Measurements from ENCODE around the gene ELAVL1. TPM values are rescaled to one million over a fixed set of nuclear protein-coding genes. Genes with fewer than 3 reads are reported as not detected.

The ELAVL1 gene
- total and polyA plus RNA-seq, 2 experiments from 2014 or later: 81.6 to 143 TPM

DNA sequence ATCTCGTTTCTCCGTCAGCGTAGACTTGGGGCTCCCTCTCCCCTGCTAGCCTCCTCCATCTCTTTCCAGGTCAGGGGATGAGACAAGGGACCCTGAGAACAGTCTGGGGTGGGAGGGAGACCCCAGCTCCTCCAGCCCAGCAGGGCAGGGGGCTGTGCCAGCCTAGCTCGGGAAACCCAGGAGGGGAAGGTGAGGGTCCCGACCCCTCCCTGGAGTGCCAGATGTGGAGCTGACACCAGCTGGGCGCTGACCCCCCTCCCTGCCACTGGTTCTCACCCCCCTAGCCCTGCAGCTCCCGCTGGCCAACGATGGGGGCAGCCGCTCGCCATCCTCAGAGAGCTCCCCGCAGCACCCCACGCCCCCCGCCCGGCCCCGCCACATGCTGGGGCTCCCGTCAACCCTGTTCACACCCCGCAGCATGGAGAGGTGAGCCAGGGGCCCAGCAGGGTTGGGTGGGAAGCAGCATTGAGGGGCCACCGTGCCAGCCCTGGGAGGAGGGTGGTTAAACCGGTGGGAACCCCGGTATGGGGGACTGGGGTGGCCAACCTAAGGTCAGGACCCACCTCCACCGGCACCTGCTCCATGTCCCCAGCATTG lies 95.9 kb downstream of the ELAVL1 start:
- H3K27me3 ChIP-seq (ENCODE audit: insufficient read depth): peaks cover 9% of the 10 kb centered on the region
- no peak overlapping the region for H3K4me3 Mint-ChIP-seq
- no peak overlapping the region for H3K27ac ChIP-seq (ENCODE audit: low read depth)
- no peak overlapping the region for H2AFZ ChIP-seq
- peaks cover 29% of the 10 kb centered on the region for H3K79me2 ChIP-seq (replicated peaks; ENCODE audit: insufficient read depth)
- H3K4me1 Mint-ChIP-seq: peaks cover 10% of the 10 kb centered on the region
- no peaks in the 10 kb centered on the region; the same call in 1 of the 2 replicates for H3K36me3 ChIP-seq (ENCODE audit: insufficient read depth)
- 0 out of 2 replicates have a peak, but pooled peaks cover 3% of the 10 kb centered on the region for H3F3A ChIP-seq (replicated peaks; ENCODE audit: low read depth)
- DNase-seq (ENCODE audit: low spot score) (no peak), ATAC-seq (no peak)
- H3K36me3 Mint-ChIP-seq (ENCODE audit: low read depth): peaks cover 21% of the 10 kb centered on the region
- no peaks in the 10 kb centered on the region; the same call in 2 of the 3 replicates for H3K9me3 Mint-ChIP-seq
- no peak overlapping the region for H3K4me2 ChIP-seq
- no peak for TF ChIP-seq ZNF114 (CRISPR knock-in tag; IDR thresholded peaks at IDR 0.05)
- TF ChIP-seq, protein P1, sequence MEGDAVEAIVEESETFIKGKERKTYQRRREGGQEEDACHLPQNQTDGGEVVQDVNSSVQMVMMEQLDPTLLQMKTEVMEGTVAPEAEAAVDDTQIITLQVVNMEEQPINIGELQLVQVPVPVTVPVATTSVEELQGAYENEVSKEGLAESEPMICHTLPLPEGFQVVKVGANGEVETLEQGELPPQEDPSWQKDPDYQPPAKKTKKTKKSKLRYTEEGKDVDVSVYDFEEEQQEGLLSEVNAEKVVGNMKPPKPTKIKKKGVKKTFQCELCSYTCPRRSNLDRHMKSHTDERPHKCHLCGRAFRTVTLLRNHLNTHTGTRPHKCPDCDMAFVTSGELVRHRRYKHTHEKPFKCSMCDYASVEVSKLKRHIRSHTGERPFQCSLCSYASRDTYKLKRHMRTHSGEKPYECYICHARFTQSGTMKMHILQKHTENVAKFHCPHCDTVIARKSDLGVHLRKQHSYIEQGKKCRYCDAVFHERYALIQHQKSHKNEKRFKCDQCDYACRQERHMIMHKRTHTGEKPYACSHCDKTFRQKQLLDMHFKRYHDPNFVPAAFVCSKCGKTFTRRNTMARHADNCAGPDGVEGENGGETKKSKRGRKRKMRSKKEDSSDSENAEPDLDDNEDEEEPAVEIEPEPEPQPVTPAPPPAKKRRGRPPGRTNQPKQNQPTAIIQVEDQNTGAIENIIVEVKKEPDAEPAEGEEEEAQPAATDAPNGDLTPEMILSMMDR (conservative IDR thresholded peaks at IDR 0.05; ENCODE audit: low read depth in 2 of 2): no peak
- no peak overlapping the region for H3K4me3 ChIP-seq
- H3K27me3 Mint-ChIP-seq (ENCODE audit: insufficient read depth, low read depth, poor library complexity): peaks cover 18% of the 10 kb centered on the region
- H3K9me2 ChIP-seq (ENCODE audit: insufficient read depth): no peaks in the 10 kb centered on the region
- peaks cover 5% of the 10 kb centered on the region for H4K20me1 ChIP-seq (replicated peaks; ENCODE audit: insufficient read depth)
- H3K4me1 ChIP-seq (ENCODE audit: insufficient read depth): peaks cover 6% of the 10 kb centered on the region
- H3K27ac Mint-ChIP-seq: no peak overlapping the region

DNA sequence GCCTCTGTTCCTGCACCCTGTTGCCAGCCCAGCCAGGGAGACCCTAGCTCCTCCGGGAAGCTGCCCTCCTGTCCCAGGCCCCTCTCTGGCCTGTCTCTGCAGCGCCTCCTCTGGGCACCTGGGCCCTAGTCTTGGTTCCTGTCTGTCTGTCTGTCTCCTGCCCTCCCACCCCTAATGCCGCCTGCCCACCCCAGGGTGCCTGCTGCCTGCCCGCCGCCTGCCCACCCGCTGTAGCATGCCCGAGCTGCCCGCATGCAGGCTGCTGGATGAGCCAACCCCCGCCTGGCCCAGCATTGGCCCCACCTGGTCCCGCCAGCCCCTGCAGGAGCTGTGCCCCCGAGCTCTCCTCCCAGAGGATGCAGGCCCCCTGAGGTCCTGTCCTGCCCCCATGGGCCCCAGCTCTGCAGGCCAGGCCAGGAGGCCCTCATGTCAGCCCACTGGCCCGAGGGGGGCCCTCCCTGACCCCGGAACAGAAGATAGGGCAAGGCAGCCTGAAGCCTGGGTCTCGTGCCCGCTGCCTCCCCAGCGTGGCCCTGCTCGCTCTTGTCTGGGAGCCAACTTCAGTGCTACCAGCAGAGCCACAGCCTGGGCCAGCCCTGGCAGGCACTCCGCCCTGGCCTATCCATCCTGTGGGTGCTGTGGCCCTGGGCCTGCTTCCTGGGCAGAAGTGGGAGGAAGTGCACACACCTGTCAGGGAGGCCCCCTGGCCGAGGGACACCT lies 96.5 kb downstream of the ELAVL1 start:
- no peaks in the 10 kb centered on the region for H3K9me2 ChIP-seq (ENCODE audit: insufficient read depth)
- H3K36me3 ChIP-seq (ENCODE audit: insufficient read depth): no peaks in the 10 kb centered on the region; the same call in 1 of the 2 replicates
- peaks cover 3% of the 10 kb centered on the region; the same call in 1 of the 2 replicates for H3K27me3 ChIP-seq (ENCODE audit: insufficient read depth)
- H3F3A ChIP-seq (replicated peaks; ENCODE audit: low read depth): 0 out of 2 replicates have a peak, but pooled peaks cover 3% of the 10 kb centered on the region
- peaks cover 21% of the 10 kb centered on the region for H3K36me3 Mint-ChIP-seq (ENCODE audit: low read depth)
- H4K20me1 ChIP-seq (replicated peaks; ENCODE audit: insufficient read depth): peaks cover 5% of the 10 kb centered on the region
- no peak overlapping the region for H3K4me3 ChIP-seq
- peaks cover 21% of the 10 kb centered on the region for H3K27me3 Mint-ChIP-seq (ENCODE audit: insufficient read depth, low read depth, poor library complexity)
- peaks cover 32% of the 10 kb centered on the region for H3K79me2 ChIP-seq (replicated peaks; ENCODE audit: insufficient read depth)
- no peak overlapping the region for H3K27ac ChIP-seq (ENCODE audit: low read depth)
- no peaks in the 10 kb centered on the region; the same call in 2 of the 3 replicates for H3K9me3 Mint-ChIP-seq
- H3K4me1 Mint-ChIP-seq: peaks cover 12% of the 10 kb centered on the region
- H3K4me3 Mint-ChIP-seq: no peak overlapping the region
- ATAC-seq (peak; percentile 49), DNase-seq (ENCODE audit: low spot score) (peak; percentile 44)
- no peak overlapping the region for H2AFZ ChIP-seq
- TF ChIP-seq, protein P1 (conservative IDR thresholded peaks at IDR 0.05; ENCODE audit: low read depth in 2 of 2): peak in 1 of 2 experiments; percentile 52; a peak in 3 of 4 replicates
- TF ChIP-seq, protein P2, sequence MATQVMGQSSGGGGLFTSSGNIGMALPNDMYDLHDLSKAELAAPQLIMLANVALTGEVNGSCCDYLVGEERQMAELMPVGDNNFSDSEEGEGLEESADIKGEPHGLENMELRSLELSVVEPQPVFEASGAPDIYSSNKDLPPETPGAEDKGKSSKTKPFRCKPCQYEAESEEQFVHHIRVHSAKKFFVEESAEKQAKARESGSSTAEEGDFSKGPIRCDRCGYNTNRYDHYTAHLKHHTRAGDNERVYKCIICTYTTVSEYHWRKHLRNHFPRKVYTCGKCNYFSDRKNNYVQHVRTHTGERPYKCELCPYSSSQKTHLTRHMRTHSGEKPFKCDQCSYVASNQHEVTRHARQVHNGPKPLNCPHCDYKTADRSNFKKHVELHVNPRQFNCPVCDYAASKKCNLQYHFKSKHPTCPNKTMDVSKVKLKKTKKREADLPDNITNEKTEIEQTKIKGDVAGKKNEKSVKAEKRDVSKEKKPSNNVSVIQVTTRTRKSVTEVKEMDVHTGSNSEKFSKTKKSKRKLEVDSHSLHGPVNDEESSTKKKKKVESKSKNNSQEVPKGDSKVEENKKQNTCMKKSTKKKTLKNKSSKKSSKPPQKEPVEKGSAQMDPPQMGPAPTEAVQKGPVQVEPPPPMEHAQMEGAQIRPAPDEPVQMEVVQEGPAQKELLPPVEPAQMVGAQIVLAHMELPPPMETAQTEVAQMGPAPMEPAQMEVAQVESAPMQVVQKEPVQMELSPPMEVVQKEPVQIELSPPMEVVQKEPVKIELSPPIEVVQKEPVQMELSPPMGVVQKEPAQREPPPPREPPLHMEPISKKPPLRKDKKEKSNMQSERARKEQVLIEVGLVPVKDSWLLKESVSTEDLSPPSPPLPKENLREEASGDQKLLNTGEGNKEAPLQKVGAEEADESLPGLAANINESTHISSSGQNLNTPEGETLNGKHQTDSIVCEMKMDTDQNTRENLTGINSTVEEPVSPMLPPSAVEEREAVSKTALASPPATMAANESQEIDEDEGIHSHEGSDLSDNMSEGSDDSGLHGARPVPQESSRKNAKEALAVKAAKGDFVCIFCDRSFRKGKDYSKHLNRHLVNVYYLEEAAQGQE (IDR thresholded peaks at IDR 0.05; ENCODE audit: unreplicated experiment): no peak
- no peak overlapping the region for H3K27ac Mint-ChIP-seq
- no peak overlapping the region for H3K4me2 ChIP-seq
- peaks cover 8% of the 10 kb centered on the region for H3K4me1 ChIP-seq (ENCODE audit: insufficient read depth)

Other genes starting within 250 kb of the ELAVL1 start
- gene CLEC4M, start 242.4 kb downstream of the ELAVL1 start, total RNA-seq (2014; rRNA removed; shearing (Covaris generic)): not detected in 2 replicates
- not detected in 2 replicates for gene CLEC4M, start 242.4 kb downstream of the ELAVL1 start, polyA plus RNA-seq (2016; fragmentation: Nextera tagmentation; extraction: Ambion mirVana)
- gene EVI5L, start 175.4 kb downstream of the ELAVL1 start, total RNA-seq (2014; rRNA removed; shearing (Covaris generic)): 14.0 and 16.2 TPM in 2 replicates
- gene EVI5L, start 175.4 kb downstream of the ELAVL1 start, polyA plus RNA-seq (2016; fragmentation: Nextera tagmentation; extraction: Ambion mirVana): 4.3 and 4.5 TPM in 2 replicates
- 12.1 and 17.6 TPM in 2 replicates for gene PRR36, start 131.3 kb downstream of the ELAVL1 start, total RNA-seq (2014; rRNA removed; shearing (Covaris generic))
- 17.9 and 22.3 TPM in 2 replicates for gene PRR36, start 131.3 kb downstream of the ELAVL1 start, polyA plus RNA-seq (2016; fragmentation: Nextera tagmentation; extraction: Ambion mirVana)
- 4.5 and 4.8 TPM in 2 replicates for gene LRRC8E, start 117.1 kb downstream of the ELAVL1 start, total RNA-seq (2014; rRNA removed; shearing (Covaris generic))
- 0.29 and 1.3 TPM in 2 replicates for gene LRRC8E, start 117.1 kb downstream of the ELAVL1 start, polyA plus RNA-seq (2016; fragmentation: Nextera tagmentation; extraction: Ambion mirVana)
- 22.6 and 23.2 TPM in 2 replicates for gene MAP2K7, start 101.8 kb downstream of the ELAVL1 start, total RNA-seq (2014; rRNA removed; shearing (Covaris generic))
- gene MAP2K7, start 101.8 kb downstream of the ELAVL1 start, polyA plus RNA-seq (2016; fragmentation: Nextera tagmentation; extraction: Ambion mirVana): 11.3 and 12.2 TPM in 2 replicates
- gene TGFBR3L, start 90.8 kb downstream of the ELAVL1 start, total RNA-seq (2014; rRNA removed; shearing (Covaris generic)): 1.7 and 5.6 TPM in 2 replicates
- gene TGFBR3L, start 90.8 kb downstream of the ELAVL1 start, polyA plus RNA-seq (2016; fragmentation: Nextera tagmentation; extraction: Ambion mirVana): 6.2 and 7.0 TPM in 2 replicates
- gene SNAPC2, start 85.3 kb downstream of the ELAVL1 start, total RNA-seq (2014; rRNA removed; shearing (Covaris generic)): 17.2 and 25.1 TPM in 2 replicates
- 16.4 and 17.1 TPM in 2 replicates for gene SNAPC2, start 85.3 kb downstream of the ELAVL1 start, polyA plus RNA-seq (2016; fragmentation: Nextera tagmentation; extraction: Ambion mirVana)
- 52.4 and 53.1 TPM in 2 replicates for gene CTXN1, start 79.5 kb downstream of the ELAVL1 start, total RNA-seq (2014; rRNA removed; shearing (Covaris generic))
- 22.3 and 22.5 TPM in 2 replicates for gene CTXN1, start 79.5 kb downstream of the ELAVL1 start, polyA plus RNA-seq (2016; fragmentation: Nextera tagmentation; extraction: Ambion mirVana)
- 121 and 125 TPM in 2 replicates for gene TIMM44, start 62.0 kb downstream of the ELAVL1 start, total RNA-seq (2014; rRNA removed; shearing (Covaris generic))
- 128 and 131 TPM in 2 replicates for gene TIMM44, start 62.0 kb downstream of the ELAVL1 start, polyA plus RNA-seq (2016; fragmentation: Nextera tagmentation; extraction: Ambion mirVana)
- gene CCL25, start 47.1 kb upstream of the ELAVL1 start, total RNA-seq (2014; rRNA removed; shearing (Covaris generic)): 0.52 TPM in 1 of 2 replicates, not detected in the other
- 0.73 and 0.97 TPM in 2 replicates for gene CCL25, start 47.1 kb upstream of the ELAVL1 start, polyA plus RNA-seq (2016; fragmentation: Nextera tagmentation; extraction: Ambion mirVana)
- 34.7 and 54.5 TPM in 2 replicates for gene FBN3, start 144.0 kb upstream of the ELAVL1 start, total RNA-seq (2014; rRNA removed; shearing (Covaris generic))
- gene FBN3, start 144.0 kb upstream of the ELAVL1 start, polyA plus RNA-seq (2016; fragmentation: Nextera tagmentation; extraction: Ambion mirVana): 7.7 and 8.5 TPM in 2 replicates
- gene CERS4, start 203.7 kb upstream of the ELAVL1 start, total RNA-seq (2014; rRNA removed; shearing (Covaris generic)): 96.2 and 109 TPM in 2 replicates
- 68.5 and 74.5 TPM in 2 replicates for gene CERS4, start 203.7 kb upstream of the ELAVL1 start, polyA plus RNA-seq (2016; fragmentation: Nextera tagmentation; extraction: Ambion mirVana)